Ishikawa (cell line): ENCODE data around the gene RXRA.

Experiments used
- CEBPB ChIP-seq: IDR thresholded peaks from 2 replicates; pipeline ENCODE4 v1.6.1; 2012
- CREB1 ChIP-seq: IDR thresholded peaks from 2 replicates; pipeline ENCODE4 v1.6.1; 2012; ENCODE audit warnings: low read depth
- EGR1 ChIP-seq: IDR thresholded peaks from 2 replicates; pipeline ENCODE4 v1.6.1; 2012
- EP300 ChIP-seq: IDR thresholded peaks from 2 replicates; pipeline ENCODE4 v1.6.1; 2012; ENCODE audit warnings: borderline replicate concordance
- FOXM1 ChIP-seq: IDR thresholded peaks from 2 replicates; pipeline ENCODE4 v1.6.1; 2012; ENCODE audit warnings: low read depth, borderline replicate concordance
- NFIC ChIP-seq: IDR thresholded peaks from 2 replicates; pipeline ENCODE4 v1.6.1; 2012
- RAD21 ChIP-seq: IDR thresholded peaks from 2 replicates; pipeline ENCODE4 v1.6.1; 2012; ENCODE audit warnings: low read depth
- TAF1 ChIP-seq: IDR thresholded peaks from 2 replicates; pipeline ENCODE4 v1.6.1; 2012; ENCODE audit warnings: low read depth, mild to moderate bottlenecking
- TCF12 ChIP-seq: IDR thresholded peaks from 2 replicates; pipeline ENCODE4 v1.6.1; 2012; ENCODE audit warnings: low read depth
- TEAD4 ChIP-seq: IDR thresholded peaks from 2 replicates; pipeline ENCODE4 v1.6.1; 2012
- YY1 ChIP-seq: IDR thresholded peaks from 2 replicates; pipeline ENCODE4 v1.6.1; 2012; ENCODE audit warnings: low read depth
- ZBTB7A ChIP-seq: IDR thresholded peaks from 2 replicates; pipeline ENCODE4 v1.6.1; 2012; ENCODE audit warnings: low read depth
- TF ChIP-seq, protein P1 (sequence below): IDR thresholded peaks from 2 replicates; pipeline ENCODE4 v1.6.1; 2012; ENCODE audit warnings: low read depth, mild to moderate bottlenecking
- TF ChIP-seq, protein P2 (sequence below): IDR thresholded peaks from 2 replicates; pipeline ENCODE4 v1.6.1; 2012
- TF ChIP-seq, protein P3 (sequence below): IDR thresholded peaks from 2 replicates; pipeline ENCODE4 v1.6.1; 2012

The RXRA gene

DNA sequence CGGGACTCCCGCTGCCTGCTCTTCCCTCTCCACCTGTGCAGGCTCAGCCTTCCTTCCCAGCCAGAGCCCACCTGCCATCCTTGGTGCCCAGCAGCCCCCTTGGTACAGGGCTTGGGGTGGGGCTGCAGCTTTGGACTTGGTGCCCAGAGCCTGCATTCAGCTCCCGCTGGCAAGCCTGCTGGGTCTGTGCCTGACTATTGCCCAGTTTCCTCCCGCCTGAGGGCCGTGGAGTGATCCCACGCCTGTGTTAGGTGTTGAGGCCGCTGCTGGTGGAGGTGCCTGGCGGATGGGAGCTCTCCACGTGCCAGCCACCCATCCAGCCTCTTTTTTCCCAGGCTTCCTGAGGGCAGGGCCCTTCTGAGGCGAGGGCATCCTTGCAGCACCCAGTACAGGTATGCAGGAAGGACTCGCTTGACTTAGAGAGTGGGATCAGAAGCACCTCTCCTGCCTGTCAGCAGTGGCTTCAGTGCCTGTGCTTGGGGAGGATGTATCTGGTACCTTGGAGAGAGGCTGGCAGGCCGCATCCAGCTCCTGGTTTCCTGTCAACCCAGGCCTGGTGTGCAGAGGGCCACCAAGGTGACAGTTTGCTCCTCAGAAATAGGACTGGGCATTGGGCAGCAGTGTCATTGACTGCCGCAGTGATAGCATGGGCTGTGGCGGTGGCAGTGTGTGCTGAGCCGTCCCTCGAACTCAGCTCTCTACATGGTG, 7.8 kb downstream of the RXRA start:
- TF ChIP-seq, protein P1, sequence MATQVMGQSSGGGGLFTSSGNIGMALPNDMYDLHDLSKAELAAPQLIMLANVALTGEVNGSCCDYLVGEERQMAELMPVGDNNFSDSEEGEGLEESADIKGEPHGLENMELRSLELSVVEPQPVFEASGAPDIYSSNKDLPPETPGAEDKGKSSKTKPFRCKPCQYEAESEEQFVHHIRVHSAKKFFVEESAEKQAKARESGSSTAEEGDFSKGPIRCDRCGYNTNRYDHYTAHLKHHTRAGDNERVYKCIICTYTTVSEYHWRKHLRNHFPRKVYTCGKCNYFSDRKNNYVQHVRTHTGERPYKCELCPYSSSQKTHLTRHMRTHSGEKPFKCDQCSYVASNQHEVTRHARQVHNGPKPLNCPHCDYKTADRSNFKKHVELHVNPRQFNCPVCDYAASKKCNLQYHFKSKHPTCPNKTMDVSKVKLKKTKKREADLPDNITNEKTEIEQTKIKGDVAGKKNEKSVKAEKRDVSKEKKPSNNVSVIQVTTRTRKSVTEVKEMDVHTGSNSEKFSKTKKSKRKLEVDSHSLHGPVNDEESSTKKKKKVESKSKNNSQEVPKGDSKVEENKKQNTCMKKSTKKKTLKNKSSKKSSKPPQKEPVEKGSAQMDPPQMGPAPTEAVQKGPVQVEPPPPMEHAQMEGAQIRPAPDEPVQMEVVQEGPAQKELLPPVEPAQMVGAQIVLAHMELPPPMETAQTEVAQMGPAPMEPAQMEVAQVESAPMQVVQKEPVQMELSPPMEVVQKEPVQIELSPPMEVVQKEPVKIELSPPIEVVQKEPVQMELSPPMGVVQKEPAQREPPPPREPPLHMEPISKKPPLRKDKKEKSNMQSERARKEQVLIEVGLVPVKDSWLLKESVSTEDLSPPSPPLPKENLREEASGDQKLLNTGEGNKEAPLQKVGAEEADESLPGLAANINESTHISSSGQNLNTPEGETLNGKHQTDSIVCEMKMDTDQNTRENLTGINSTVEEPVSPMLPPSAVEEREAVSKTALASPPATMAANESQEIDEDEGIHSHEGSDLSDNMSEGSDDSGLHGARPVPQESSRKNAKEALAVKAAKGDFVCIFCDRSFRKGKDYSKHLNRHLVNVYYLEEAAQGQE, result peak; percentile 76
- TF ChIP-seq YY1, result no peak
- TF ChIP-seq CREB1, result no peak
- TF ChIP-seq EP300, result no peak
- TF ChIP-seq CEBPB, result no peak
- TF ChIP-seq, protein P2, sequence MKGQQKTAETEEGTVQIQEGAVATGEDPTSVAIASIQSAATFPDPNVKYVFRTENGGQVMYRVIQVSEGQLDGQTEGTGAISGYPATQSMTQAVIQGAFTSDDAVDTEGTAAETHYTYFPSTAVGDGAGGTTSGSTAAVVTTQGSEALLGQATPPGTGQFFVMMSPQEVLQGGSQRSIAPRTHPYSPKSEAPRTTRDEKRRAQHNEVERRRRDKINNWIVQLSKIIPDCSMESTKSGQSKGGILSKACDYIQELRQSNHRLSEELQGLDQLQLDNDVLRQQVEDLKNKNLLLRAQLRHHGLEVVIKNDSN, result no peak

DNA sequence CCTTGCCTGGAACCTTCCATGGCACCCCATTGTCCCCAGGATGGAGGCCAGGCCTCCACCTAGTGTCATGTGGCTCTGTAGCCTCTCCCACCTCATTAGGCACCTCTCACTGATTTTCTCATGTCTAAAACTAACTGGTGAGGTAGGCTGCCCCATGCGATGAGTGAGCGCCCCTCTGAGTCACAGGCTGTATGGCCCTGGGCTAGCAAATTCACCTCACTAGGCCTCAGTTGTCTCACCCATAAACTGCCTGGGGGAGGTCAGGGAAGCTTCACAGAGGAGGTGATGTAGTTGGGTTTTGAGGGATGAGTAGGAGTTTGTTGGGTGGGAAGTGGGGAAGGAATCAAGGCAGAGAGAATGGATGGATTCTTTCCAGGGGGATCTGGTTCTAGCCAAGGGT, 8.8 kb downstream of the RXRA start:
- TF ChIP-seq, protein P1, result no peak
- TF ChIP-seq, protein P3, sequence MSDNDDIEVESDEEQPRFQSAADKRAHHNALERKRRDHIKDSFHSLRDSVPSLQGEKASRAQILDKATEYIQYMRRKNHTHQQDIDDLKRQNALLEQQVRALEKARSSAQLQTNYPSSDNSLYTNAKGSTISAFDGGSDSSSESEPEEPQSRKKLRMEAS, result no peak
- TF ChIP-seq RAD21 (no peak), TCF12 (no peak), TEAD4 (no peak), EP300 (no peak), YY1 (no peak)

DNA sequence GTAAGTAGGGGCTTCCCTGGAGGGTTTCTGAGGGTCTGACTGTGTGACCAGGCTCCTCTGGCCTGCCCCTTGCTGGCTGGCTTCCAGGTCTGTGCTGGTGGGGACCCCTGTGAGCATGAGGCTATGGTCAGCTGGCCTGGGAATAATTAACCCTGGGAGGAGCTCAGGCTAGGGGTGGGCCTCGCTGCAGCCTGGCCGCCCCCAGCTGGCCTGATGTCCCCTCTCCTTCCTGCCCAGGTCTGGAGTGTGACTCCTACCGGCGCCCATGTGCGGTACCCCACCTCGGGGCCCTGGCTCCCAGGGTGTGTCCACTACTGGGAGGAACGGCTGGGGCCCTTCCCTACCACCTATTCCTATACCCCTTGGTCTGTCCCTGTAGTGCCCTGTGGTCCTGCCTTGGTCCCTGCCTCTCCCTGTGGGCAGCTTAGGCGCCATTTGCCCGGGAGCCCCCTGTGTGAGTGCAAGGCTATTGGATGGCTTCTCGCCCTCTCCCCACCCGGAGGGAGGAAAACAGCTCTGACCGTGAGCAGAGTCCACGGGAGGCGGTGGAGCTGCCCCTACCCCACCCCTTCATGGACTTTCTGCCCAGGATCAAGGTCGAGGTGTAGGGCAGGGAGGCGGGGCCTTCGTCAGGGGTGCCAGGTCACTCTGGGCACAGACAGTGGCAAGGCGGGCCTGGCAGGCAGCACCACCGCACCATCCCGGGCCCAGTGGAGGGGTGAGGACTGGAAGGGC, 9.4 kb downstream of the RXRA start:
- TF ChIP-seq TAF1 (no peak), RAD21 (no peak), EGR1 (no peak), EP300 (no peak), YY1 (no peak), TCF12 (no peak), ZBTB7A (no peak), FOXM1 (no peak), NFIC (no peak), CREB1 (no peak), TEAD4 (no peak), CEBPB (no peak)
- TF ChIP-seq, protein P2, result no peak

DNA sequence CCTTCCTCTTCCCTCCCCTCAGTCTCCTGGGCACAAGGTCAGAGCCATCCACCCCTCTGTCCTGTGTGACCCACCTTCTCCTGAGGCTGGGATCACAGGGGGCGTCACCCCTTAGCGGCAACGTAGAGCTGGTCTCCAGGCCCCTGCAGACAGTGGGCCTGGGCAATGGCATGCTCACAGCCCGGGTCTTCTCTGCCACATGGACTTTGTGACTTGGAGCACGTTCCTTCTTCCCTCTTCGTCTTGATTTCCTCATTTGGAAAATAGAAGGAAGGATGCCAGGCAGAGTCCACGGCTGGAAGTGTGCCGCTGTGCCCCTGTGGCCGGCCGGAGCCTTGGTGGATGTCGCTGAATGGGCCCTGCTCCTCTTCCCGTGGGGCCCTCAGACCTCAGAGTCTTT, 10.0 kb downstream of the RXRA start:
- TF ChIP-seq YY1 (no peak), RAD21 (no peak), NFIC (no peak), TAF1 (no peak), TCF12 (no peak), ZBTB7A (no peak), CREB1 (no peak), TEAD4 (no peak)
- TF ChIP-seq, protein P3, result no peak
- TF ChIP-seq, protein P2, result no peak
- TF ChIP-seq, protein P1, result no peak
